Adrenal gland (tissue), 5 donors: Measurements from ENCODE around the gene HIVEP1.

Source experiments
- CTCF ChIP-seq, 6 experiments: fragments of 450-650 bp in 4 of 6; fragments of 200-600 bp in 2 of 6; sonication (generic) in 1 of 6; IDR thresholded peaks; 1 replicate in 5 of 6; 2 replicates in 1 of 6; pipeline versions ENCODE4 v1.5.1 to v1.8.0; 2016 to 2021; ENCODE audit warnings: antibody characterized with exemption in 6 of 6, mild to moderate bottlenecking in 2 of 6, moderate library complexity in 1 of 6
- POLR2A ChIP-seq, 2 donors: fragments of 450-650 bp; IDR thresholded peaks; one replicate each; pipeline ENCODE4 v1.6.1; 2017; ENCODE audit warnings: antibody characterized with exemption in 2 of 2, mild to moderate bottlenecking in 2 of 2, moderate library complexity in 1 of 2
- donor health status: DM: no; HTN: no; CAD: no.

- TF ChIP-seq POLR2A (IDR thresholded peaks at IDR 0.05): no peak
- no peak for TF ChIP-seq CTCF (IDR thresholded peaks at IDR 0.05)
These were observed 21.7 kb downstream of the HIVEP1 start for GRCh38 chr6:12033770-12034169.
